HG03521 (cell line): ENCODE results near the gene SQSTM1.
"Not testable (repeated sequence)": the region's sequence is repeated elsewhere in the genome, so short reads cannot be mapped to it uniquely, and the experiment has no call there.

Experiments
- ATAC-seq: cut with Tn5 transposase; IDR thresholded peaks from one replicate; pipeline ENCODE4 v1.9.1; 2021; ENCODE audit warnings: mild to moderate bottlenecking, moderate library complexity; ENCODE audit not compliant: unreplicated experiment

Gene SQSTM1

GRCh38 chr5:179871533-179871932 is 50.8 kb downstream of the SQSTM1 start:
- not testable (repeated sequence) for ATAC-seq

GRCh38 chr5:179872055-179872827 is 51.5 kb downstream of the SQSTM1 start:
- ATAC-seq, result no peak

GRCh38 chr5:179872828-179873575 is 52.3 kb downstream of the SQSTM1 start:
- ATAC-seq, result no peak

- ATAC-seq, result no peak
These were observed 52.9 kb downstream of the SQSTM1 start for GRCh38 chr5:179873588-179874110.

GRCh38 chr5:179874136-179874535 is 53.4 kb downstream of the SQSTM1 start:
- ATAC-seq, result no peak

- no peak for ATAC-seq
These were observed 54.0 kb downstream of the SQSTM1 start for GRCh38 chr5:179874536-179875292.

- no peak for ATAC-seq
These were observed 55.3 kb downstream of the SQSTM1 start for GRCh38 chr5:179875741-179876609.

- no peak for ATAC-seq
These were observed 55.9 kb downstream of the SQSTM1 start for GRCh38 chr5:179876610-179876952.

- ATAC-seq, result no peak
These were observed 57.7 kb downstream of the SQSTM1 start for GRCh38 chr5:179878222-179879002.

- no peak for ATAC-seq
These were observed 58.4 kb downstream of the SQSTM1 start for GRCh38 chr5:179879003-179879689.

- no peak for ATAC-seq
These were observed 58.9 kb downstream of the SQSTM1 start for GRCh38 chr5:179879690-179880010.

- no peak for ATAC-seq
These were observed 59.5 kb downstream of the SQSTM1 start for GRCh38 chr5:179880066-179880650.

GRCh38 chr5:179880848-179881590 is 60.3 kb downstream of the SQSTM1 start:
- ATAC-seq, result no peak

- ATAC-seq, result no peak
These were observed 61.6 kb downstream of the SQSTM1 start for GRCh38 chr5:179882338-179882737.

GRCh38 chr5:179883163-179883562 is 62.5 kb downstream of the SQSTM1 start:
- ATAC-seq, result no peak

- ATAC-seq, result no peak
These were observed 64.9 kb downstream of the SQSTM1 start for GRCh38 chr5:179885491-179886090.

- ATAC-seq, result no peak
These were observed 65.6 kb downstream of the SQSTM1 start for GRCh38 chr5:179886190-179886911.
